Smooth muscle cell (in vitro differentiated cells): ENCODE results near the gene MLLT3. TPM values are rescaled to one million over a fixed set of nuclear protein-coding genes. Genes with fewer than 3 reads are reported as not detected.

Experiments used
- DNase-seq: peaks from one replicate; lab custom pipeline; 2025; ENCODE audit not compliant: unreplicated experiment; lab: John Stamatoyannopoulos, UW
- H2AFZ ChIP-seq: fragments of 200-600 bp; sonication (generic); 2 replicates; pipeline ENCODE4 v1.6.0; 2016; ENCODE audit warnings: antibody characterized with exemption, low read depth, mild to moderate bottlenecking
- H3F3A ChIP-seq: fragments of 200-600 bp; sonication (generic); 2 replicates; pipeline ENCODE4 v1.6.0; 2017; ENCODE audit warnings: antibody characterized with exemption, low read depth
- H3K27ac ChIP-seq: fragments of 200-600 bp; sonication (generic); 2 replicates; pipeline ENCODE4 v1.5.1; 2016; ENCODE audit warnings: low read depth, mild to moderate bottlenecking
- H3K27me3 ChIP-seq: fragments of 200-600 bp; sonication (generic); 2 replicates; pipeline ENCODE4 v1.6.1; 2016; ENCODE audit warnings: low read depth, mild to moderate bottlenecking
- H3K36me3 ChIP-seq: fragments of 200-600 bp; sonication (generic); 2 replicates; pipeline ENCODE4 v1.5.1; 2016; ENCODE audit warnings: low read depth
- H3K4me1 ChIP-seq: fragments of 200-600 bp; sonication (generic); 2 replicates; pipeline ENCODE4 v1.5.1; 2016; ENCODE audit warnings: low read depth
- H3K4me2 ChIP-seq: fragments of 200-600 bp; sonication (generic); 2 replicates; pipeline ENCODE4 v1.6.0; 2016; ENCODE audit warnings: mild to moderate bottlenecking
- H3K4me3 ChIP-seq: fragments of 200-600 bp; sonication (generic); 2 replicates; pipeline ENCODE4 v1.5.1; 2016; ENCODE audit warnings: mild to moderate bottlenecking
- H3K79me2 ChIP-seq: fragments of 200-600 bp; sonication (generic); 2 replicates; pipeline ENCODE4 v1.6.0; 2016; ENCODE audit warnings: low read depth, mild to moderate bottlenecking
- H3K9ac ChIP-seq: fragments of 200-600 bp; sonication (generic); 2 replicates; pipeline ENCODE4 v1.6.0; 2016; ENCODE audit warnings: low read depth
- H3K9me3 ChIP-seq: fragments of 200-600 bp; sonication (generic); replicated peaks from 2 replicates; pipeline ENCODE4 v1.5.1; 2016; ENCODE audit warnings: low read depth
- H4K20me1 ChIP-seq: fragments of 200-600 bp; sonication (generic); 2 replicates; pipeline ENCODE4 v1.6.0; 2016; ENCODE audit warnings: low read depth
- WGBS: methylation state at CpG from one replicate; pipeline ENCODE4 v1.1.7; 2016; ENCODE audit warnings: low lambda C conversion rate; 5-methylcytosine and 5-hydroxymethylcytosine counted together
- polyA plus RNA-seq: library from polyadenylated mRNA; unstranded; fragments of >200 nt; fragmentation: Nextera tagmentation; extraction: Ambion mirVana; gene quantifications from 2 replicates; pipeline ENCODE4 v1.2.1, GENCODE V29; 2016
- total RNA-seq: library from RNA; depleted of rRNA; stranded (reverse); fragments of >200 nt; gene quantifications from 2 replicates; pipeline ENCODE4 v1.2.3, GENCODE V29; 2014
- TF ChIP-seq, protein P1 (sequence below): fragments of 200-600 bp; sonication (generic); IDR thresholded peaks from 2 replicates; pipeline ENCODE4 v1.5.1; 2017; ENCODE audit warnings: borderline replicate concordance, mild to moderate bottlenecking, antibody characterized with exemption; ENCODE audit not compliant: insufficient read depth, poor library complexity, severe bottlenecking

Gene MLLT3
- total and polyA plus RNA-seq, 2 experiments from 2014 or later = 21.9 to 29.9 TPM

DNA sequence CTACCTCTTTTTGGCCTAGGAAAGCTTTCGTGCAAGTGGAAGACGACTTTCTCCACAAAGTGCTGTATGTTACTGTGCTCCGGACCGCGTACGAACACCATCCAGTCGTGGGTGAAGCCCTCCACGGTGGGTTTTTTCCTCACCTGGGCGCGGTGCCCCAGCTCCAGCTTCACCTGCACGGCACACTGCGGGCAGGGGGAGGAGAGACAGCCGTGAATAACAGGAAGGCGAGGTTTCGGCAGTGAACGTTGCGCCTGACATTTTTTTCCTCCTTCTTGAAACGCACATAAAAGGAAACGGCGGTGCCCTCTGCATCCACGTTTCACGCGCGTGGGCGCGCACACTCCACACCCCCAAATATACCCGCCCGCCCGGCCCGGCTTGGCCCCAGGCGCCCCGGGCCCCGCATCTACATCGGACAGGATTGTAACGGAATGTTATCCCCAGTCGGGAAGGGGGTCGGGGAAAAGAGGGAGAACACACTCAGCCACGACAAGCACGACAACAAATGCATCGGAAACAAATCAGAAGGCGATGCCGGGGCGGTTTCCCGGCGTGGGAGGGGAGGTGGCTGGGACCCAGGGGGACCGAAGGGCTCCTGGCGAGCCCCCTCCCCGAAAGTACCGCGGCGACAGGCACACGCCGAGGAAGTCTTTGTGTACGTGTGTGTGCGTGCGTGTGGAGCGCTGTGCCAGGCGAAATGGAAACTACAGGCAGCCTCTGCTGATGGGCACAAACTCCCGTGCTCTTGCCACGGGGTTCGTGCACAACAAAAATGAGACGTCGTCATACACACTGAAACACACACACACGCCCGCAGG lies 1.4 kb downstream of the MLLT3 start:
- Histone ChIP-seq H3K36me3 (no peaks in the 10 kb centered on the region), H3K4me2 (peak overlapping the region; percentile 97), H4K20me1 (peaks cover 27% of the 10 kb centered on the region), H3K9ac (peak overlapping the region; percentile 80), H3K79me2 (peaks cover 59% of the 10 kb centered on the region), H3K27me3 (no peaks in the 10 kb centered on the region), H3K4me3 (peak overlapping the region; percentile 87), H2AFZ (peak overlapping the region; percentile 89), H3F3A (peaks cover 14% of the 10 kb centered on the region), H3K4me1 (peaks cover 16% of the 10 kb centered on the region), H3K9me3 (no peaks in the 10 kb centered on the region), H3K27ac (peak overlapping the region; percentile 69)
- under 1% methylated on average over 49 of the region's 65 CpGs for WGBS
- DNase-seq = no peak
- TF ChIP-seq, protein P1, sequence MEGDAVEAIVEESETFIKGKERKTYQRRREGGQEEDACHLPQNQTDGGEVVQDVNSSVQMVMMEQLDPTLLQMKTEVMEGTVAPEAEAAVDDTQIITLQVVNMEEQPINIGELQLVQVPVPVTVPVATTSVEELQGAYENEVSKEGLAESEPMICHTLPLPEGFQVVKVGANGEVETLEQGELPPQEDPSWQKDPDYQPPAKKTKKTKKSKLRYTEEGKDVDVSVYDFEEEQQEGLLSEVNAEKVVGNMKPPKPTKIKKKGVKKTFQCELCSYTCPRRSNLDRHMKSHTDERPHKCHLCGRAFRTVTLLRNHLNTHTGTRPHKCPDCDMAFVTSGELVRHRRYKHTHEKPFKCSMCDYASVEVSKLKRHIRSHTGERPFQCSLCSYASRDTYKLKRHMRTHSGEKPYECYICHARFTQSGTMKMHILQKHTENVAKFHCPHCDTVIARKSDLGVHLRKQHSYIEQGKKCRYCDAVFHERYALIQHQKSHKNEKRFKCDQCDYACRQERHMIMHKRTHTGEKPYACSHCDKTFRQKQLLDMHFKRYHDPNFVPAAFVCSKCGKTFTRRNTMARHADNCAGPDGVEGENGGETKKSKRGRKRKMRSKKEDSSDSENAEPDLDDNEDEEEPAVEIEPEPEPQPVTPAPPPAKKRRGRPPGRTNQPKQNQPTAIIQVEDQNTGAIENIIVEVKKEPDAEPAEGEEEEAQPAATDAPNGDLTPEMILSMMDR = no peak

DNA sequence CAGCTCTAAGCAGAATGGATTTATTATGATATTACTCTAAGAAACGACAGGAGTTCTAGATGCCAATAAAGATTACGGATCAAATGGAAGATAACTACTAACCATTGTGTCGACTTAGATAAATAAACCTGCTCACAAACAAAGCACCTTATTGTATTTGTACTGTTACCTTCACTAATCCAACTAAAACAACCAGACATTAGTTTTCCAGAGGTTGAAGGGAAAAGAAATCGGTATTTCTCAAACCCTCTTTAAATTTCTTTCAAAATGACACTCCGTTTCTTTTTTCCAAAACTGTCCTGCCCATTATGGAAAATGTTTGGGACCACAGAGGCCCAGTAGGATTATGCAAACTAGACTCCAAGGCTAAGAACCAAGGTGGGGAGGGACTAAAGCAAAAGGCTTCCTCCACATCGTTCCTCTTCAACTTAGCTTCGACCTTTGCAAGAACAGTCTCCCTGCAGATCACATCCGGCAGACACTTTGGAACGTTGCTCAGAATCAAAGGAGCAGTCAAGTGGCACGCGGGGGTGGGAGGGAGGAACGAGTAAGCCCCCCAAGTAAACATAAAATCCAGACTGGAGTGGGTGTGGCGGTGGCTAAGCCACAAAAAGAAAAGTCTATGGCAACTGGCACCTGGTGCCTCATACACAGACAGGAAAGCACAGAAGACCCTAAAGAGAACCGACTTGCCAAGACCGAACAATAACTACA lies 2.7 kb downstream of the MLLT3 start:
- Histone ChIP-seq H4K20me1 (peaks cover 27% of the 10 kb centered on the region), H3K79me2 (peaks cover 71% of the 10 kb centered on the region), H3K9me3 (no peaks in the 10 kb centered on the region), H2AFZ (peak overlapping the region; percentile 29), H3K4me3 (peak overlapping the region; percentile 87), H3K4me1 (peaks cover 16% of the 10 kb centered on the region), H3F3A (peaks cover 14% of the 10 kb centered on the region), H3K9ac (no peak overlapping the region), H3K27me3 (no peaks in the 10 kb centered on the region), H3K36me3 (no peaks in the 10 kb centered on the region), H3K27ac (peak overlapping the region; percentile 42), H3K4me2 (peak overlapping the region; percentile 97)
- TF ChIP-seq, protein P1 = no peak
- 19% methylated on average over 15 of the region's 15 CpGs for WGBS
- DNase-seq = no peak

DNA sequence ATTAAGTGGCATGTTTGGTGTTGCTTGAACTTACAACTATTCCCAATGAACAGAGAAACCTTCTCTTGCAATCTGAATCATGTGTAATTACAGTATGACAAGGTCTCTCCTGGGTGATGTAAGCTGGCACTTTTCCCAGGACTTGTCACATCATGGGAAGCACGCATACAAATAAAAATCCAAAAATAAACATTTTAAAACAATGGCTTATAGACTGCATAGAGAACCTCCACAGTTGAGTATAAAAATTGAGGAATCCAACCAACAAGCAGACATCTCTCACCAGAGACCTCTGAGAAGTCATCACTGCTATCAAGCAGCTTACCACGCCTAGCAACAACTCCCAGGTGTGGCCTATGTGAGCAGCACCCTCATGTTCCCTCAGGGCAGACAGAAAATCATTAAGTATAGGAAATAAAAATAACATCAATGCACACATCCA lies 3.9 kb downstream of the MLLT3 start:
- TF ChIP-seq, protein P1 = no peak
- Histone ChIP-seq H3K4me3 (peak overlapping the region; percentile 87), H3K9ac (no peak overlapping the region), H3K27ac (peak overlapping the region; percentile 42), H3F3A (peaks cover 5% of the 10 kb centered on the region), H3K4me1 (peaks cover 16% of the 10 kb centered on the region), H4K20me1 (peaks cover 27% of the 10 kb centered on the region), H3K9me3 (no peaks in the 10 kb centered on the region), H3K27me3 (no peaks in the 10 kb centered on the region), H2AFZ (no peak overlapping the region), H3K79me2 (peaks cover 83% of the 10 kb centered on the region), H3K36me3 (no peaks in the 10 kb centered on the region), H3K4me2 (peak overlapping the region; percentile 97)
- WGBS = 56% methylated on average over 2 of the region's 2 CpGs
- DNase-seq = no peak
